ENCODE data around the gene DYNLL1.

GRCh38 chr12:120483621-120484020 is 12.3 kb upstream of the DYNLL1 start:
- TF ChIP-seq CTCF (IDR thresholded peaks at IDR 0.05) (no peak), EZH2 (IDR thresholded peaks at IDR 0.05) (no peak)

Measured in neural progenitor cell (in vitro differentiated cells).